ENCODE results near the gene SMAD3.

SMAD3 gene

GRCh38 chr15:67036775-67037555 lies 28.4 kb upstream of the SMAD3 start:
- DNase-seq (ENCODE audit: extremely low read depth, insufficient read length), result no peak
- H3K4me3 ChIP-seq (replicated peaks; ENCODE audit: low read depth, low read length), result no peak overlapping the region
- H3K36me3 ChIP-seq (ENCODE audit: control insufficient read depth, insufficient read depth, low read length), result no peaks in the 10 kb centered on the region
- H3K27me3 ChIP-seq (replicated peaks; ENCODE audit: control insufficient read depth, insufficient read depth, low read length), result no peaks in the 10 kb centered on the region; the same call in none of the 2 replicates
- TF ChIP-seq CTCF (IDR thresholded peaks at IDR 0.05; ENCODE audit: insufficient read depth, low read length, poor library complexity, severe bottlenecking), result no peak

- no peak overlapping the region for H3K4me3 ChIP-seq (replicated peaks; ENCODE audit: low read depth, low read length)
- H3K27me3 ChIP-seq (replicated peaks; ENCODE audit: control insufficient read depth, insufficient read depth, low read length), result no peaks in the 10 kb centered on the region; the same call in none of the 2 replicates
- H3K36me3 ChIP-seq (ENCODE audit: control insufficient read depth, insufficient read depth, low read length), result no peaks in the 10 kb centered on the region
- DNase-seq (ENCODE audit: extremely low read depth, insufficient read length), result no peak
- no peak for TF ChIP-seq CTCF (IDR thresholded peaks at IDR 0.05; ENCODE audit: insufficient read depth, low read length, poor library complexity, severe bottlenecking)
Observed at GRCh38 chr15:67037694-67038093, 27.7 kb upstream of the SMAD3 start.

- no peak for DNase-seq (ENCODE audit: extremely low read depth, insufficient read length)
- H3K4me3 ChIP-seq (replicated peaks; ENCODE audit: low read depth, low read length), result no peak overlapping the region
- TF ChIP-seq CTCF (IDR thresholded peaks at IDR 0.05; ENCODE audit: insufficient read depth, low read length, poor library complexity, severe bottlenecking), result no peak
- no peaks in the 10 kb centered on the region; the same call in none of the 2 replicates for H3K27me3 ChIP-seq (replicated peaks; ENCODE audit: control insufficient read depth, insufficient read depth, low read length)
- no peaks in the 10 kb centered on the region for H3K36me3 ChIP-seq (ENCODE audit: control insufficient read depth, insufficient read depth, low read length)
Observed at GRCh38 chr15:67038736-67039135, 26.7 kb upstream of the SMAD3 start.

- Histone ChIP-seq H3K36me3 (ENCODE audit: control insufficient read depth, insufficient read depth, low read length) (no peaks in the 10 kb centered on the region), H3K4me3 (replicated peaks; ENCODE audit: low read depth, low read length) (no peak overlapping the region), H3K27me3 (replicated peaks; ENCODE audit: control insufficient read depth, insufficient read depth, low read length) (no peaks in the 10 kb centered on the region; the same call in 1 of the 2 replicates)
- no peak for TF ChIP-seq CTCF (IDR thresholded peaks at IDR 0.05; ENCODE audit: insufficient read depth, low read length, poor library complexity, severe bottlenecking)
- no peak for DNase-seq (ENCODE audit: extremely low read depth, insufficient read length)
Observed at GRCh38 chr15:67039384-67040075, 25.9 kb upstream of the SMAD3 start.

GRCh38 chr15:67040277-67040676 lies 25.1 kb upstream of the SMAD3 start:
- Histone ChIP-seq H3K36me3 (ENCODE audit: control insufficient read depth, insufficient read depth, low read length) (no peaks in the 10 kb centered on the region), H3K27me3 (replicated peaks; ENCODE audit: control insufficient read depth, insufficient read depth, low read length) (no peaks in the 10 kb centered on the region; the same call in 1 of the 2 replicates), H3K4me3 (replicated peaks; ENCODE audit: low read depth, low read length) (no peak overlapping the region)
- no peak for DNase-seq (ENCODE audit: extremely low read depth, insufficient read length)
- TF ChIP-seq CTCF (IDR thresholded peaks at IDR 0.05; ENCODE audit: insufficient read depth, low read length, poor library complexity, severe bottlenecking), result no peak

Measured in GM06990 (cell line).